GM21576 (cell line): ENCODE measurements around the gene CD1B.
"Not testable (repeated sequence)": the region's sequence is repeated elsewhere in the genome, so short reads cannot be mapped to it uniquely, and the experiment has no call there.

Experiments used
- ATAC-seq: cut with Tn5 transposase; IDR thresholded peaks from one replicate; pipeline ENCODE4 v1.9.1; 2021; ENCODE audit warnings: mild to moderate bottlenecking, moderate library complexity; ENCODE audit not compliant: unreplicated experiment

Gene CD1B

GRCh38 chr1:158329300-158329699 lies 2.0 kb downstream of the CD1B start:
- no peak for ATAC-seq

- no peak for ATAC-seq
Observed at GRCh38 chr1:158328426-158328825, 2.9 kb downstream of the CD1B start.

- ATAC-seq = no peak
Observed at GRCh38 chr1:158327481-158327880, 3.9 kb downstream of the CD1B start.

- no peak for ATAC-seq
Observed at GRCh38 chr1:158324395-158324794, 6.9 kb downstream of the CD1B start.

- no peak for ATAC-seq
Observed at GRCh38 chr1:158323866-158324265, 7.5 kb downstream of the CD1B start.

- no peak for ATAC-seq
Observed at GRCh38 chr1:158311066-158311465, 20.3 kb downstream of the CD1B start.

- no peak for ATAC-seq
Observed at GRCh38 chr1:158310623-158311022, 20.7 kb downstream of the CD1B start.

- no peak for ATAC-seq
Observed at GRCh38 chr1:158295791-158296190, 35.5 kb downstream of the CD1B start.

GRCh38 chr1:158290321-158290844 lies 40.9 kb downstream of the CD1B start:
- no peak for ATAC-seq

GRCh38 chr1:158289811-158290210 lies 41.5 kb downstream of the CD1B start, which contains the start of gene CD1C:
Gene CD1C, plus strand, starts transcription at chr1:158289923. Its CDS starts 142 bp downstream, at chr1:158290065.
- ATAC-seq = no peak

- ATAC-seq = no peak
Observed at GRCh38 chr1:158286941-158287346, 44.4 kb downstream of the CD1B start.

GRCh38 chr1:158286487-158286886 lies 44.8 kb downstream of the CD1B start:
- ATAC-seq = no peak

- peak; percentile 81 for ATAC-seq
Observed at GRCh38 chr1:158285756-158286241, 45.5 kb downstream of the CD1B start.

- ATAC-seq = no peak
Observed at GRCh38 chr1:158283965-158284364, 47.4 kb downstream of the CD1B start.

- ATAC-seq = not testable (repeated sequence)
Observed at GRCh38 chr1:158282421-158282820, 48.9 kb downstream of the CD1B start.
